GM23248 (cell line): ENCODE data around the gene LRAT.

Experiments used
- EZH2 ChIP-seq: fragments of 200-600 bp; sonication (generic); IDR thresholded peaks from 2 replicates; pipeline ENCODE4 v1.6.1; 2018; ENCODE audit warnings: antibody characterized with exemption, mild to moderate bottlenecking; ENCODE audit not compliant: insufficient read depth, poor library complexity, severe bottlenecking
- EZH2phosphoT487 ChIP-seq: fragments of 200-600 bp; sonication (generic); IDR thresholded peaks from 2 replicates; pipeline ENCODE4 v1.6.1; 2018; ENCODE audit warnings: antibody characterized with exemption, moderate library complexity, mild to moderate bottlenecking, low read depth; ENCODE audit not compliant: insufficient read depth

- TF ChIP-seq EZH2 (no peak), EZH2phosphoT487 (no peak)
These were observed 4.7 kb upstream of the LRAT start for GRCh38 chr4:154739111-154739510.
